Activated CD8-positive, alpha-beta memory T cell treated with anti-CD3 and anti-CD28 coated beads for 36 hours (primary cell): ENCODE results near the gene NINJ1. TPM values are rescaled to one million over a fixed set of nuclear protein-coding genes. Genes with fewer than 3 reads are reported as not detected.

Experiments
- CTCF ChIA-PET: fragments of 350-600 bp; sonication (Branson Sonifier 250); formaldehyde crosslinking; loops from one replicate; lab custom pipeline; 2021; ENCODE audit warnings: antibody characterized with exemption; lab: Charles Lee
- POLR2A ChIA-PET: fragments of 350-600 bp; sonication (Branson Sonifier 250); formaldehyde crosslinking; loops from one replicate; lab custom pipeline; 2021; ENCODE audit warnings: antibody characterized with exemption; lab: Charles Lee
- total RNA-seq, 2 experiments: library from RNA; stranded (reverse); gene quantifications; one replicate each; pipeline ENCODE4 v1.2.3, GENCODE V29; 2021

Gene NINJ1
- total RNA-seq, 2 experiments from 2014 or later = 66.3 to 67.0 TPM

DNA sequence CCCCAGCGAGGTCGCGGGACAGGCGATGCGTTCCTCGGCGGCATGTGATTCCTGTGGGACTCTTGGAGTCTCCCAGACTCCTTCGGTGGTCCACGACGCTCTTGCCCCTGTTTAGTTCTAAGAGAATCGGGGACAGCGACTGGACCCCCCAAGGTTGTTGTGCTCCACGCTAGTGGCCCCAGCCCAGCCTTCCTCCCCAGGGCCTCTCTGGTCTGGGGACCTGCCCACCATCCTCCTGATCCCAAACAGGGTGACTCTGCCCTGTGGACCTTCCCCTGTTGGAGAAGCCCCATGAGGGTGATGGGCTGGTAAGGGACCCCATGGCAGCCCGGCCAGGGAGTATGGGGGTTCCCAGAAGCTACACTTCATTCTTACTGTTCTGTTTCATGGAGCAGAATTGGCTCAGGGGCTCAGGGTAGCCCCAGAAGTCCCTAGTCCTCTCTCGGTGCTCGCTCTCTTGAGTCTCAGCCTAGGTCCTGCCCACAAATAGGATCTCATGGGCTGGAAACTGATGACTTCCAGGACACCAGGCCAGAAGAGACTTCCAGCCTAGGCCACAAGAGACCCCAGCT, 37.2 kb downstream of the NINJ1 start:
- POLR2A ChIA-PET = interaction anchor here (0.7 to 1.5 kb wide), 2 partner anchors 32 to 37 kb away, joined by 3 to 6 read pairs; no protein-coding TSS in a partner anchor

DNA sequence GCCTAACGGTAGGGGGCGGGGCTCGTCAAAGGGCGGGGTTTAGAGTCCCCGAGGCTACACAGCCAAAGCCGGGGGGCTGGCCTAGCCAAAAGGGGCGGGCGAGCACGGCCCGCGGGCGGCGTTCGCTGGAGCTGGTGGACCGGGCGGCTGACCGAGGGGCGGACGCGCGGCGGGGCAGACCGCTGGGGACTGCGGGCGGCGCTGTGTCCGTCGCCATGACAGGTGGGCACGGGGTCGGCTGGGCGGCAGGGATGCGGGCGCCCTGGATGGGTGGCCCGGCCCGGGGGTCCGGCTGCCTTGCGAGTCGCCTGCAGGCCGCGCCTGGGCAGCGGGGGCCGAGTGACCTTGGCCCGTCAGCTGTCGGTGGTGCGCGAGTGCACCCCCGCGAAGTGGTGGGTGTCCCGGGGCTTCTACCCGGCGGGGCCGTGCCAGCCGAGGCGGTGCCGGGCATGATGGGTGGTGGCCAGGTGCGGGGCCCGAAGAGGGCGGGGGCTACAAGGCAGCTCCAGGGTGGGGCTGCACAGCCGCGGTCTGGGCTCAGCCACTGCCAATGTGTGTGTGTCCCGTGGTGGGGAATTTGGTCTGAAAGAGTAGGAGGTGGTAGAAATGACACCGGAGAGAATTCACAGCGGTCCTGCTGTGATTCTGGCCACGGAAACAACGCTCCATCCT, 37.8 kb downstream of the NINJ1 start, which contains the start of gene CARD19:
Gene CARD19 (plus strand): TSS at position 87 of the 672 bp plus-strand sequence. CDS start 129 bp downstream, at position 216.
- POLR2A ChIA-PET = interaction anchor here (0.7 to 1.5 kb wide), 4 partner anchors 32 to 71 kb away, joined by 3 to 6 read pairs (median 4); no protein-coding TSS in a partner anchor
- CTCF ChIA-PET = interaction anchor here (0.6 to 4.3 kb wide), 2 partner anchors 12 to 154 kb away, joined by 3 to 32 read pairs; no protein-coding TSS in a partner anchor

More for the DNA sequence above, 37.2 kb downstream of the NINJ1 start:
- CTCF ChIA-PET = interaction anchor here (0.6 to 4.3 kb wide), 4 partner anchors 11 to 288 kb away, joined by 3 to 32 read pairs (median 4); no protein-coding TSS in a partner anchor

DNA sequence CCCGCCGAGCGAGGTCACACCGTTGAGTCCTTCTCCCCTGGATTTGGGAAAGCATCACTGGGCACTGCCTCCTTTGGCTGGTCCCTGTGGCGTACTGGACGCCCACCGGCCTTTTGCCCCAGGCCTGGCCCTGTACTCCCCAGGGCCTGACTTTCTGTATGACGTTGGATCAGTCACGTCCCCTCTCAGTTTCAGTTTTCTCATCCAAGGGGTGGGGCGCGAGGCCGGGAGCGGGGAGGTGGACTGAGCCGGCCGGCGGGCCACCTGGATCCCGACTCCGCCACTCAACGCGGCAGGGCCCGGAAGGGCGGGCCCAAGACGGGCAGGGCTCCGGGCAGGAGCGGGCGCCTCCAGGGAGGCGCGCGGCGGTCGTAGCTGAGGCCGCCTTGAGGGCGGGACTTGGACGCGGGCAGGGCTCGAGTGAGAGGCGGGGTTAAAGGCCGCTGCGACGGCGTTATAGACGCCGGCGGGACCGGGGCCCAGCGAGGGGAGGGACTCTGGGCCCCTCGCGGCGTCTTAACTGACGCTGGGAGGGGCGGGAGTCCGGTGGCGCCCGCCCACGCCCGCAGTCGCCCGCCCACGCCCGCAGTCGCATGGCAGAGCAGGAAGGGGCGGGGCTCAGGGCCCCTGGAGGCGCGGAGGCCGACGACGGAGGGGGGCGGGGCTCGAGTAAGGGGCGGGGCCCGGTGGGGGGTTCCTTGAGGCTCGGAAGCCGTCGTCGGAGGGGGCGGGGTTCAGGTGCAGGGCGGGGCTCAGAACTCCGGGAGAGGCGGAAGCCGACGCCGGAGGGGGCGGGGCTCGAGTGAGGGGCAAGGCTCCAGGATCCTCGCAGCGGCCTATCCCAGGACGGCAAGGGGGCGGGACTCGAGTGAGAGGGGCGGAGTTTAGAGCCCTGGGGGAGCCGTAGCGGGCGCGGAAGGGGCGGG, 38.6 kb downstream of the NINJ1 start:
- POLR2A ChIA-PET = interaction anchor here (0.7 to 1.8 kb wide), 5 partner anchors 12 to 471 kb away, joined by 3 to 11 read pairs (median 4); no protein-coding TSS in a partner anchor
- CTCF ChIA-PET = interaction anchor here (0.5 to 4.3 kb wide), 6 partner anchors 11 to 143 kb away, joined by 3 to 32 read pairs (median 4); no protein-coding TSS in a partner anchor

DNA sequence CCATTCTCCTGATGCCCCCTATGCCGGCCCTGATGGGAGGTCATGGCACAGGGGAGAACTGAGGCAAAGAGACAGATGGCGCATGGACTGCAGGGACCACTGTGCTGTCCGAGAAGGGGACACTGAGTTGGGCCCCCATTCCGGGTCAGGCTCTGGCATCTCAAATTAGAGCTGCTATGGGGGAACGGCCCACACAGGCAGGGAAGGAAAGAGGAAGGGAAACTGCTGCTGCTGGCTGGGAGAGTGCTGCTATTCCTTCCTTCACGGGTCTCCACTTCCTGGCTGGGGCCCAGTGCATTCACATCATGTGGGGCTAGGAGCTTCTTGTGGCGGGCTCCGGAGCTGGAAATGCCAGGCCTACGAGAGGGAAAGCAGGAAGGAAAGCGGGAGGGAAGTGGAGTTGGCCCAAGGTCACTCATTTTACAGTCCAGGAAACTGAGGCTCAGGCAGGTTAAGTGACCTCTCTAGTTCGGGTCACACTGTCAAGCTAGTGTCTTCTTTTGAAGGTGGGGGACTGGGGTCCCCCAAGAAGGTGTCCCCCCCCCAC, 39.3 kb downstream of the NINJ1 start:
- ChIA-PET CTCF (interaction anchor here (0.5 to 1.4 kb wide), 4 partner anchors 11 to 30 kb away, joined by 3 to 5 read pairs (median 4); no protein-coding TSS in a partner anchor), POLR2A (interaction anchor here (1.4 to 1.8 kb wide), 3 partner anchors 11 to 35 kb away, joined by 4 to 11 read pairs (median 6); no protein-coding TSS in a partner anchor)

DNA sequence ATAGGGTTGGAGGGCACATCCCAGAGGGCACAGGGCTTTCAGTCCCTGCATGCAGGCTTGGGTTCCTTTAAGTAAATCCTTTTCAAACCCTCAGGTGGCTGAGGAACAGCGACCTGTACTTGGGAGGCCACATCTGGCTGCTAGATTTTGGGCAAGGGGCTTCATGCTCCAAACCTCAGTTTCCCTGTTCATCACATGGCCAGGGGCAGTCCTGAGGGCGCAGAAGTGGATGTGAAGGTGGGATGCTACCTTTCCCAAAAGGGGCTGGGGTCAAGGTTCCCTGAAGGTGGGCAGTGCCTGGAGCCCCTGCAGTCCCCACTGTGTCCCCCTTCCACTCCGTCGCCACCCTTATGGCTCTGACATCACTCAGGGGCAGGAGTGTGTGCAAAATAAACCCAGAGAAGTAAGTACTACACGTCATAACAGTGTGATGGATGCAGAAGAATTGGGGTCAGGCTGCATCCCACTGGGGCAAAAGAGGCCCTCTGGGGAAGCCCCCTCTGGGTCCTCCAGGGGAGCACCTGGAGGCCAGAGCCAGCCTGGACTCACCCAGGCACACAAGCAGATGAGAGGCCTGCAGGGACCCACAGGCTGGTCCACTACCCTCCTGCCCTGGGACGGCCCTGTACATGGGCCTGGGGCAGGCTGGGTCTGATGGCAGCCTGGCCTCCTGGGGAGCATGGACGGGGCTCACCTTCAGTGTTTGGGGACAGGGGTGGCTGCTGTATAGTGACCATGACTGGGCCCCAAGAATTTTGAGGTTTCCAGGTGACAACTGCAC, 40.0 kb downstream of the NINJ1 start:
- CTCF ChIA-PET = interaction anchor here (1.0 to 1.7 kb wide), 4 partner anchors 10 to 91 kb away, joined by 3 to 5 read pairs (median 4); no protein-coding TSS in a partner anchor

DNA sequence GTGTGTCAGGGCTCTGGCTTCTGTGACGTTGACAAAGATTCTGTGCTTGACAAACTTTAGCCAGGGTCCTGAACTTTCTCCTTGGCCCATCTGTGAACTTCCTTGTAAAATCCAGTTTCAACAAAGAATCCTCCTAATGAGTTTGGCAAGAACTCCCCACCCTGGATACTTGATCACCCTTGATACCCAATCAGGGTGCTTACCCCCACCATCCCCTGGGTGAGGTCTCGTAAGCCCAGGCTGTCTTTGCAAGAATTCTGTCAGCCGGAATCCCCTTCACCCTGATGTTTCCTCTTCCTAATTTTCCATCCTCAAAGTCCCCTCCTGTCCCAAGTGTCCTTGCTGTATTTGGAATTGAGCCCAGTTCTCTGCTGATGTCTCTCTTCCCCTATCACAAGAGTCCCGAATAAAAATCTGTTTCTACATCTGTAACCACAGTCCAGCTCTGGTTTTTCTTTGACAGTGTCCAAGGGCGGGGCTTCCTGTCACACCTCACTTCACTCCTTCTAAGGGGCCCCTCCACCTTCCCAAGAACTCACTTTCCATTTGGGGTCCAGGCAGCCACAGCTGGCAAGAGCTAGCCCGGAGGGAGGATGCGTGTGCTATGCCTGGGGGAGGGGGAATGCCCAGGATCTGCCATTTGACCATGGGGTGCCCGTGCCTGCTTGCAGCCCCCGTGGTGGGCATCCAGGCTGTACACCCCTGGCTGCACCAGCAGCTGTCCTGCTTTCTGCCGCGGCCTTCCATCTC, 40.7 kb downstream of the NINJ1 start:
- ChIA-PET CTCF (interaction anchor here (1.7 kb wide), 1 partner anchor 90 kb away, joined by 5 read pairs; no protein-coding TSS in a partner anchor), POLR2A (no interaction called here)

More for the DNA sequence above, 40.0 kb downstream of the NINJ1 start:
- POLR2A ChIA-PET = interaction anchor here (1.6 to 1.8 kb wide), 2 partner anchors 11 to 30 kb away, joined by 6 to 11 read pairs; no protein-coding TSS in a partner anchor

DNA sequence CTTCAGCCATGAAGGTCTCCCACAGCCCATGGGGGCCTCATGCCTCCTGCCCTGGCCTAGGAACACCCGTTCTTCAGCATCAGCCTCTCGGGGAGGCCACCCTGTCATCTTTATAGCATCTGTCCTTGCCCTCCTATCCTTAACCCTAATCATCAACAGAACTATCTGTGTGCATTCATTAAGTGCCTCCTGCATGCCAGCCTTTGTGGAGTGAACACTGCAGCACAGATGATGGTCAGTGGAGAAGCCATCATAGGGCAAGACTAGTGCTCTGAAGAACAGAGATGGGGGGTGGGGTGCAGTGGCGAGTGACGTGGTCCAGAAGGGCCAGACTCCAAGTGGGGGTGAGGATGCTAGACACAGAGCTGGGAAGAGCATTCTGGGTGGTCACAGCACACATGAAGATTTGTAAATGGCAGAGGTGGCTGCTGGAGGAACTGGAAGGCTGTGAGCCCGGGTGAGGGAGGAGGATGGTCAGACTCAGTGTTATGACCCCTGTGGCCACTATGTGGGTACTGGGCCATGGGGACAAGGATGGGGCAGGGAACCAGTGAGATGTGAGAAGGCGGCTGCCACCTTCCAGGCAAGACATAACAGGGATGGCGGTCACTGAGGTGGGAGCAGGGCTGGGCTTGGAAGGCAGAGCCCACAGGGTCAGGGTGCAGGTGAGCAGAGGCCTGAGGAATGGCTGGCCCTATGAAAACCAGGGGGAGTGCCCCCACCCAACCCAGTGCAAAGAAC, 41.6 kb downstream of the NINJ1 start:
- CTCF ChIA-PET = interaction anchor here (0.6 to 1.7 kb wide), 3 partner anchors 30 to 1093 kb away, joined by 3 to 5 read pairs (median 4); no protein-coding TSS in a partner anchor
- POLR2A ChIA-PET = interaction anchor here (1.3 kb wide), 1 partner anchor 28 kb away, joined by 6 read pairs; no protein-coding TSS in a partner anchor

DNA sequence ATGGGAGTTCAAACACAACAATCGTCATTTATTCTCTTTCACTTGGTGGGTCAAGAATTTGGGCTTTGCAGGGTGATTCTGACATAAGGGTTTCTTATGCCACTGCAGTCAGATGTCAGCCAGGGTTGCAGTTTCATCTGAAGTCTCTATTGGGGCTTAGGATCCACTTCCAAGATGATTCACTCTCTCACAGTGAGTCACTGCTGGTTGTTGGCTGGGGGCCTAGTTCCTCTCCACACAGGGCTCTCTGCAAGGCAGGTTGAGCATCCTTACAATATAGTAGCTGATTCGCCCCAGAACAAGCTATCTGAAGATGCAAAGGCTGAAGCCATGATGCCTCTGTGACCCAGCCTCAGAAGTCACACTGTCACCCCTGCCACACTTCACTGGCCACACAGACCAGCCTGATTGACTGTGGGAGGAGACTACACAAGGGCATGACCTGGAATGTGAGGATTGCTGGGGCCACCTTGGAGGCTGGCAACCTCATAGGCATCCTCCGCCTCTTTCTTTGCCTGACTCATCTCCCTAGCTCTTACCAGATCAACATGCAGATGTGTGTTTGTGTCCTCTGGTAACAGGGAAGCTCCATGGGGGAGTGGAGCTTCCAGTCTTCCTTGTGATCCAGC, 42.5 kb downstream of the NINJ1 start:
- POLR2A ChIA-PET = interaction anchor here (1.3 kb wide), 1 partner anchor 27 kb away, joined by 6 read pairs; no protein-coding TSS in a partner anchor
- CTCF ChIA-PET = interaction anchor here (0.8 to 1.2 kb wide), 3 partner anchors 8 to 29 kb away, joined by 3 to 4 read pairs (median 3); no protein-coding TSS in a partner anchor

DNA sequence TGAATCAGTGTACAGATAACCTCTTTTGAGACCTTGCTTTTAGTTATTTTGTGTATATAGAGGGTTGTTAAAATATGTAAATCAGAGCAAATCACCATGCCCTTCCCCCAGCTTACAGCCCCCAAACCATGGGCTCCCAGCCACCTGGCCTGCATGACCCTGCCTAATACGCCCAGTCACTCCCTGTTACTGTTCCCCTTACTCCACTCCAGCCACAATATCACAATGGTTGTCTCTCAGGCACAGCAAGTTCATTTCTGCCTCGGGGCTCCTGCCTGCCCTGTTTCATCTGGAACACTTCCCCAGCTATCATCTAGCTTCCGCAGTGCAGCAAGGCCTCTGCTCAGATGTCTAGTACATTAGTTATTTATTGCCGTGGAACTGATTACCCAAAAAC, 43.0 kb downstream of the NINJ1 start:
- ChIA-PET POLR2A (interaction anchor here (1.3 kb wide), 1 partner anchor 26 kb away, joined by 6 read pairs; no protein-coding TSS in a partner anchor), CTCF (interaction anchor here (0.7 to 1.2 kb wide), 3 partner anchors 8 to 18 kb away, joined by 3 to 4 read pairs (median 3); no protein-coding TSS in a partner anchor)

DNA sequence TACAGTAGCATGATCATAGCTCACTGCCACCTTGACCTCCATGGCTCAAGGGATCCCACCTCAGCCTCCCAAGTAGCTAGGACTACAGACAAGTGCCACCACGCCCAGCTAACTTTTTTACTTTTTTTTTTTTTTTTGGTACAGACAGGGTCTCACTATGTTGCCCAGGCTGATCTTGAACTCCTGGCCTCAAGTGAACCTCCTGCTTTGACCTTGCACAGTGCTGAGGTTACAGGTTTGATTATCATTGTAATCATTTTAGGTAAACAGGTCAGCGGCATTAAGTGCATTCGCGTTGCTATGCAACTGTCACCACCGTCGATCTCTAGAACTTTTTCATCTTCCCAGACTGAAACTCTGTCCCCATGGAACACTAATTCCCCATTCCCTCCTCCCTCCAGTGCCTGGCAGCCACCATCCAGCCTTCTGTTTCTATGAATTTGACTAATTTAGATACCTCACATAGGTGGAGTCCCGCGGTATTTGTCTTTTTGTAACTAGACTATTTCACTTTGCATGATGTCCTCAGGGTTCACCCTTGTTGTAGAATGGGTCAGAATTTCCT, 43.9 kb downstream of the NINJ1 start:
- ChIA-PET CTCF (no interaction called here), POLR2A (interaction anchor here (0.6 kb wide), 1 partner anchor 477 kb away, joined by 3 read pairs; no protein-coding TSS in a partner anchor)

DNA sequence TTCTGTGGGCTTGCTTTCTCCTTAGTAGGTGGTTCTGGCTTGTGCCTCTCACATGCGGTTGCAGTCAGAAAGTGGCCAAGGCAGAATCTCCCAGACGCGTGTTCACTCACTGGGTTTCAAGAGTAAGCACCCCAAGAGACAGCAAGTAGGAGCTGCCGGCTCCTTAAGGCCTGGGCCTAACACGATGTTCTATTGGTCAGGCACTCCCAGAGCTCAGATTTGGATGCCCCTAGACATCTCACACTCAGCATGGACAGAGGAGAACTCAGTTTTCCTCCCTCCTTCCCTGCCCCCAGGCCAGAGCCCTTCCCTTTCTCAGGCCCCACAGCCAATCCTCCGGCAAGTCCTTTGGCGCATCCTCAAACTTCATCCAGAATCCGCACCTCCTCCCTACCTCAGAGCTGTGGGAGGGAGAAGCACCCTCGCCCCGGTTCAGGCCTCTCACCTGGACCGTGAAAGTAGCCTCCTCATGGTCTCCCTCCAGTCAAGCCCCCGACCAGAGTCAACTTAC, 44.5 kb downstream of the NINJ1 start:
- CTCF ChIA-PET = no interaction called here
- POLR2A ChIA-PET = interaction anchor here (0.6 kb wide), 1 partner anchor 478 kb away, joined by 3 read pairs; no protein-coding TSS in a partner anchor

DNA sequence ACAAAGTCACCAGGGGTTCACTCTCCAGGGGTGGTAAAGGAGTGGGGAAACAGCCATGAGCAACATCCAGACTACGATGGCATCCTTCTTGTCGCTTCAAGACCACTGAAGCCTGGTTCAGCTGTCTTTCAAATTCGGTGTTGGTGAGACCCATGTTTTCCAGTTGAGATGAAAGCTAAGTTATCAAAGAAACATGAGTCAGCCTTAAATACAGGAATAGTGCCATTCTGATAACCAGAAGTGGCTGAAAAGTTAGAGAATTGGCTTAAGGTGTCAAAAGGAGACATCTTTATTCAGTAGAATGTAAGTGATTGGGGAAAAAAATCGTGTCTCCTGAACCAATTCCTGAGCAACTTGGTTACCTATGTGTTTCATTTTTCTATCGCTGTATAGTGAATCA, 45.0 kb downstream of the NINJ1 start:
- CTCF ChIA-PET = no interaction called here
- POLR2A ChIA-PET = no interaction called here

DNA sequence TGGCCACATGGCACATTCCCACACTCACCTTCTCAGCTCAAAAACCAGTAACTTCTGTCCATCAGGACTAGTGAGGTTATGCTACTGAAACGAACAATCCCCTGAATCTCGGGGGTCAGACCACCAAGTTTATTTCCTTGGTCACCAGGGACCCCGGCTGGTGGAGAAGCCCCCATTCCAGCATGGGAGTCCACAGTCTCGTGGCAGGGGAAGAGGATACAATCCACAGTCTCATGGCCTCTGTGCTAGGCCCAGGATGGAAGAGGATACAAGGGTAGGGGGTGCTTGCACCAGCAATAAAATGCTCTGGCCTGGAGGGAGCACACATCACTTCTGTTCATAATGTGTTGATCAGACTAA, 45.4 kb downstream of the NINJ1 start:
- ChIA-PET POLR2A (no interaction called here), CTCF (no interaction called here)

DNA sequence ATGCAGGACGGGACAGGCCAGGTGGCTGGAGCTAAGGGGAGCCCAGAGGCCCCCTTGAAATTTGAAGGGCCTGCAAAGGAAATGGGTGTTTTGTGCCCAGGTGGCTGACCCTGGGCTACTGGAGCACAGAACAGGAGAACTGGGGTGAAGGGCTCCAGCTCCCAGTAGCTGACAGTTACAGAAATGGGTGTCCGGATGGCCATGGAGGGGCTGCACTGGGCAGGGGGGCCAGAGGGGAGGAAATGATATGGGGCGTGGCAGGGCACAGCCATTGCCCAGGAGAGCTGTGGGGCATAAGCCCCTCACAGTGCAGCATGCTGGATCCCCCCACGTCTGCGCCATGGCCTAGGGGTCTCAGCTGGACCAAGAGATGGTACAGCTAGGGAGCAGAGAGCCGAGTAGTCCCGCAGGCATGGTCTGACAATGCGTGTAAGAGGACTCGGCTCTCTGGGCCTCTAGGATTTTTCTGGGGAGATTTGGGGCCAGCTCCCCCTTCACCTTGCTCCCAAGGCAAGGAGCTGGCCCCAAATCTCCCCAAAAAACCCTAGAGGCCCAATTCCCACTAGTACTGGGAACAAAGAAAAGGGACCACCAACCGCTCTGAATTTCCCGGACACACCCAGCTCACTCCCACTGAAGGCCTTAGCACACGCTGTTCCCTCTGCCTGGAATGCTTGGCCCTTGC, 45.9 kb downstream of the NINJ1 start:
- POLR2A ChIA-PET = no interaction called here
- CTCF ChIA-PET = interaction anchor here (1.0 kb wide), 1 partner anchor 21 kb away, joined by 3 read pairs; no protein-coding TSS in a partner anchor
